ENCODE measurements around the gene MAML3. TPM values are rescaled to one million over a fixed set of nuclear protein-coding genes. Genes with fewer than 3 reads are reported as not detected.

Gene MAML3
- total and polyA plus RNA-seq, 5 donors from 2014 or later, result 0.11 to 1.1 (median 0.16) TPM; not detected in 1

- peaks cover 28% of the 10 kb centered on the region for H3K4me1 ChIP-seq (ENCODE audit: control insufficient read depth, insufficient read depth, low read length, poor library complexity, severe bottlenecking)
- no peaks in the 10 kb centered on the region for H3K36me3 ChIP-seq (ENCODE audit: control insufficient read depth, insufficient read depth, low read length)
- H3K27me3 ChIP-seq (ENCODE audit: control insufficient read depth, insufficient read depth, low read length), result no peaks in the 10 kb centered on the region
- Mint-ChIP-seq H3K36me3 (peaks cover 6% of the 10 kb centered on the region), H3K9me3 (no peaks in the 10 kb centered on the region), H3K27ac (peak overlapping the region in 2 of 3 donors; percentile 57 to 83), H3K27me3 (peaks cover 4% of the 10 kb centered on the region), H3K4me3 (peak overlapping the region in 1 of 4 donors; percentile 1), H3K4me1 (peaks cover 24 to 37% (median 29%) of the 10 kb centered on the region in 4 donors)
- ATAC-seq (ENCODE audit: low read depth in 2 of 2) (no peak), DNase-seq (no peak)
- H3K27ac ChIP-seq (ENCODE audit: insufficient read depth, low read length, poor library complexity, severe bottlenecking), result no peak overlapping the region
- H3K4me3 ChIP-seq (ENCODE audit: low read depth, low read length), result no peak overlapping the region
- H3K9me3 ChIP-seq (ENCODE audit: control insufficient read depth in 2 of 2, low read length in 2 of 2), result no peaks in the 10 kb centered on the region
Measured at GRCh38 chr4:140092094-140092851, 61.7 kb downstream of the MAML3 start.

DNA sequence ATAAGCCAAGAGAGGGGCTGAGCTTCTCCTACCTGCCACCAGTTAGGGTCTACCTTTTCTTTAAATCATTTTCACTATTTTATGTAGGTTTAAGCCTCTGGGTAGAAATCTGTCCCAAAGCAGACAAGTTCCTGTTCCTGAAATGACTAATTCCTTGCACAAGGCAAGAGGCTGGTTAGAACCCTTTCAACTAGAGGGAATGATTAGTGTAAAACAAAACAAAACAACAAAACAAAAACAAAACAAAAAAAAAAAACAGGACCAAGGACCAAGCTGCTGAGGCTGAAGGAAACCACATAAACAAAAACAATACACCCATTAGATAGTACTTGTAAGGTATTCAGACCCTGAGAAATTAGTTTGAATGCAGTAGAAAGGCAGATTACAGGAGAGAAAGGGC is 62.7 kb downstream of the MAML3 start:
- Histone ChIP-seq H3K4me1 (ENCODE audit: control insufficient read depth, insufficient read depth, low read length, poor library complexity, severe bottlenecking) (peaks cover 18% of the 10 kb centered on the region), H3K27me3 (ENCODE audit: control insufficient read depth, insufficient read depth, low read length) (no peaks in the 10 kb centered on the region)
- H3K4me3 Mint-ChIP-seq, result no peak overlapping the region

GRCh38 chr4:140090215-140090731 is 63.7 kb downstream of the MAML3 start:
- H3K27me3 ChIP-seq (ENCODE audit: control insufficient read depth, insufficient read depth, low read length), result no peaks in the 10 kb centered on the region
- H3K27me3 Mint-ChIP-seq, result peaks cover 10% of the 10 kb centered on the region
- ATAC-seq (ENCODE audit: low read depth in 2 of 2) (no peak), DNase-seq (no peak)
- peaks cover 6% of the 10 kb centered on the region for H3K36me3 Mint-ChIP-seq
- H3K4me1 ChIP-seq (ENCODE audit: control insufficient read depth, insufficient read depth, low read length, poor library complexity, severe bottlenecking), result peaks cover 8% of the 10 kb centered on the region
- H3K9me3 ChIP-seq (ENCODE audit: control insufficient read depth in 2 of 2, low read length in 2 of 2), result no peaks in the 10 kb centered on the region
- peaks cover 7 to 17% (median 11%) of the 10 kb centered on the region in 4 donors for H3K4me1 Mint-ChIP-seq
- H3K27ac Mint-ChIP-seq, result no peak overlapping the region
- no peak overlapping the region for H3K4me3 ChIP-seq (ENCODE audit: low read depth, low read length)
- no peaks in the 10 kb centered on the region for H3K9me3 Mint-ChIP-seq
- no peaks in the 10 kb centered on the region for H3K36me3 ChIP-seq (ENCODE audit: control insufficient read depth, insufficient read depth, low read length)
- H3K4me3 Mint-ChIP-seq, result no peak overlapping the region
- no peak overlapping the region for H3K27ac ChIP-seq (ENCODE audit: insufficient read depth, low read length, poor library complexity, severe bottlenecking)

More for the DNA sequence above, 62.7 kb downstream of the MAML3 start:
- Mint-ChIP-seq H3K27me3 (peaks cover 4% of the 10 kb centered on the region), H3K4me1 (peaks cover 17 to 27% (median 21%) of the 10 kb centered on the region in 4 donors), H3K9me3 (no peaks in the 10 kb centered on the region), H3K36me3 (peaks cover 6% of the 10 kb centered on the region), H3K27ac (no peak overlapping the region)
- H3K4me3 ChIP-seq (ENCODE audit: low read depth, low read length), result no peak overlapping the region
- no peaks in the 10 kb centered on the region for H3K36me3 ChIP-seq (ENCODE audit: control insufficient read depth, insufficient read depth, low read length)
- no peak for DNase-seq
- no peak for ATAC-seq (ENCODE audit: low read depth in 2 of 2)
- no peak overlapping the region for H3K27ac ChIP-seq (ENCODE audit: insufficient read depth, low read length, poor library complexity, severe bottlenecking)
- H3K9me3 ChIP-seq (ENCODE audit: control insufficient read depth in 2 of 2, low read length in 2 of 2), result no peaks in the 10 kb centered on the region

- Mint-ChIP-seq H3K36me3 (peaks cover 6% of the 10 kb centered on the region), H3K4me1 (peaks cover 0 to 6% (median 2%) of the 10 kb centered on the region in 4 donors), H3K27ac (no peak overlapping the region), H3K9me3 (no peaks in the 10 kb centered on the region), H3K27me3 (peaks cover 10% of the 10 kb centered on the region), H3K4me3 (no peak overlapping the region)
- Histone ChIP-seq H3K9me3 (ENCODE audit: control insufficient read depth in 2 of 2, low read length in 2 of 2) (no peaks in the 10 kb centered on the region), H3K4me1 (ENCODE audit: control insufficient read depth, insufficient read depth, low read length, poor library complexity, severe bottlenecking) (no peaks in the 10 kb centered on the region), H3K27ac (ENCODE audit: insufficient read depth, low read length, poor library complexity, severe bottlenecking) (no peak overlapping the region), H3K4me3 (ENCODE audit: low read depth, low read length) (no peak overlapping the region), H3K27me3 (ENCODE audit: control insufficient read depth, insufficient read depth, low read length) (no peaks in the 10 kb centered on the region), H3K36me3 (ENCODE audit: control insufficient read depth, insufficient read depth, low read length) (no peaks in the 10 kb centered on the region)
- ATAC-seq (ENCODE audit: low read depth in 2 of 2), result no peak
- DNase-seq, result no peak
Measured at GRCh38 chr4:140089216-140089615, 64.8 kb downstream of the MAML3 start.

DNA sequence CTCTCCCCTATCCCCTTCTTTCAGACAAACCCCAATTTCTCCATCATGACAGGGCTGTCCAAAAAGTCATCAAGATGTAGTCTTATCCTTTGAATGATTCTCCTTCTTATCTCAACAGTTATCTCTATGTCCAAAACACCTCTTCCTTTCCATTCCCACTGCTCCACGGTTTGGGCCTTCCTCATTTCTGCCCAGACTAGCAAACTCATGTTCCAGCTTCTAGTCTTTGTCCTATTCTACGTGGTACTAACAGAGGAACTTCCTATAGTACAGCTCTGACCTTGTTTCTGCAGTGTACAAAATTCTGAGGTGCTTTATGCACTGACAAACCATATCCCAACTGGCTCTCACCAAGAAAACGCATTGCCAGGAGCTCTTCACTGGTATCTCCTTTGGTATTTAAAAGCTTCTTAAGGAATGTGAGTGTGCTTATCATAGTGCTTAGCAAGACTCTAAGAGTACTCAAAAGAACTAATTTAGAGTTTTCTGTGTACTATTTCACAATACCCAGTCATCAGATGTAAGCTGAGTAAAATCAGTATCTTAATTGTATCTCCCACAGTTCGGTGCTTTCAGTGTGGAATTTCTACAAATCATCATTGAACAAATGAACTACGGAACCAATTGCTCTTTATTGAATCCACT is 65.5 kb downstream of the MAML3 start:
- ATAC-seq (ENCODE audit: low read depth in 2 of 2), result no peak
- peaks cover 10% of the 10 kb centered on the region for H3K27me3 Mint-ChIP-seq
- Histone ChIP-seq H3K27me3 (ENCODE audit: control insufficient read depth, insufficient read depth, low read length) (no peaks in the 10 kb centered on the region), H3K27ac (ENCODE audit: insufficient read depth, low read length, poor library complexity, severe bottlenecking) (no peak overlapping the region), H3K36me3 (ENCODE audit: control insufficient read depth, insufficient read depth, low read length) (no peaks in the 10 kb centered on the region), H3K4me1 (ENCODE audit: control insufficient read depth, insufficient read depth, low read length, poor library complexity, severe bottlenecking) (no peaks in the 10 kb centered on the region), H3K4me3 (ENCODE audit: low read depth, low read length) (no peak overlapping the region), H3K9me3 (ENCODE audit: control insufficient read depth in 2 of 2, low read length in 2 of 2) (no peaks in the 10 kb centered on the region)
- peaks cover 6% of the 10 kb centered on the region for H3K36me3 Mint-ChIP-seq
- H3K4me3 Mint-ChIP-seq, result no peak overlapping the region
- H3K4me1 Mint-ChIP-seq, result no peaks in the 10 kb centered on the region
- no peak for DNase-seq
- H3K27ac Mint-ChIP-seq, result no peak overlapping the region
- H3K9me3 Mint-ChIP-seq, result no peaks in the 10 kb centered on the region

- H3K27ac Mint-ChIP-seq, result no peak overlapping the region
- H3K9me3 Mint-ChIP-seq, result no peaks in the 10 kb centered on the region
- H3K27me3 Mint-ChIP-seq, result peaks cover 14% of the 10 kb centered on the region
Measured at GRCh38 chr4:140085881-140086280, 68.1 kb downstream of the MAML3 start.

DNA sequence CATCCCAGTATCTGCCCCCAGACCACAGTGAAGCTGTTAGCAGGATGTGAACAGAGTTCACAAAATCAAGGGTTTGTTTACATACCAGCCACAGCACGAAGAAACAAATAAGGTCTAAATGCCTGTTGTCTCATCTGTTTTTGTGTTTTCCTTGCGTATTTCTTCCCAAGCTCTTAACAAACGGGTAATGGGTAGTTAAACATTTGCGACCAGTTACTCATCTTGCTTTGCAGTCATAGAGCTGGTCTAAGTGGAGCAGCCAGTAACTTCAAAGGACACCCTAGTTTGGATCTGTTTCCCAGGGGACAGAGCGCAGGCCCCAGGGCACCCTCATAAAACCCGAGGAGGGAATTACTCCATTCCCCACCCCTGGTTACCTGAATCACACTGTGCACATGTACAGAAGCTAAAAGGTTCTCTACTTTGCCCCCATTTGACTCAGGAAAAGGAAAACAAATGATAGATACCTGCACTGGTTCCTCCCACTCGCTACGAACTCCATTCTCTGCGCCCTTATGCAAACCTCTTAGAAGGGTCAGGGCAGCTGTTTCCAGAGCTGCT is 68.8 kb downstream of the MAML3 start:
- no peaks in the 10 kb centered on the region for H3K27me3 ChIP-seq (ENCODE audit: control insufficient read depth, insufficient read depth, low read length)
- H3K4me1 Mint-ChIP-seq, result peaks cover 0 to 5% (median 4%) of the 10 kb centered on the region in 4 donors
- H3K9me3 ChIP-seq (ENCODE audit: control insufficient read depth in 2 of 2, low read length in 2 of 2), result no peaks in the 10 kb centered on the region
- no peaks in the 10 kb centered on the region for H3K9me3 Mint-ChIP-seq
- H3K36me3 Mint-ChIP-seq, result peaks cover 6% of the 10 kb centered on the region
- no peak overlapping the region for H3K4me3 Mint-ChIP-seq
- no peak overlapping the region for H3K4me3 ChIP-seq (ENCODE audit: low read depth, low read length)
- no peak overlapping the region for H3K27ac ChIP-seq (ENCODE audit: insufficient read depth, low read length, poor library complexity, severe bottlenecking)
- H3K4me1 ChIP-seq (ENCODE audit: control insufficient read depth, insufficient read depth, low read length, poor library complexity, severe bottlenecking), result no peaks in the 10 kb centered on the region
- DNase-seq, result no peak
- H3K36me3 ChIP-seq (ENCODE audit: control insufficient read depth, insufficient read depth, low read length), result no peaks in the 10 kb centered on the region
- no peak for ATAC-seq (ENCODE audit: low read depth in 2 of 2)
- no peak overlapping the region for H3K27ac Mint-ChIP-seq
- peaks cover 15% of the 10 kb centered on the region for H3K27me3 Mint-ChIP-seq

More at GRCh38 chr4:140085881-140086280, 68.1 kb downstream of the MAML3 start:
- H3K36me3 Mint-ChIP-seq, result peaks cover 6% of the 10 kb centered on the region
- H3K9me3 ChIP-seq (ENCODE audit: control insufficient read depth in 2 of 2, low read length in 2 of 2), result no peaks in the 10 kb centered on the region
- no peak for ATAC-seq (ENCODE audit: low read depth in 2 of 2)
- peaks cover 0 to 5% (median 4%) of the 10 kb centered on the region in 4 donors for H3K4me1 Mint-ChIP-seq
- H3K27me3 ChIP-seq (ENCODE audit: control insufficient read depth, insufficient read depth, low read length), result no peaks in the 10 kb centered on the region
- no peaks in the 10 kb centered on the region for H3K4me1 ChIP-seq (ENCODE audit: control insufficient read depth, insufficient read depth, low read length, poor library complexity, severe bottlenecking)
- no peak for DNase-seq
- H3K36me3 ChIP-seq (ENCODE audit: control insufficient read depth, insufficient read depth, low read length), result no peaks in the 10 kb centered on the region
- no peak overlapping the region for H3K4me3 Mint-ChIP-seq
- no peak overlapping the region for H3K4me3 ChIP-seq (ENCODE audit: low read depth, low read length)
- no peak overlapping the region for H3K27ac ChIP-seq (ENCODE audit: insufficient read depth, low read length, poor library complexity, severe bottlenecking)

Measured in CD4-positive, CD25-positive, alpha-beta regulatory T cell (primary cell).